Kidney (tissue), 14 donors: Measurements from ENCODE around the gene FKBP3. TPM values are rescaled to one million over a fixed set of nuclear protein-coding genes. Genes with fewer than 3 reads are reported as not detected.

Experiments
- DNase-seq, 5 donors: peaks; one replicate each; pipeline ENCODE4 v3.0.0-alpha.2; 2013 to 2020
- FAIRE-seq: peaks from 2 replicates; lab custom pipeline; 2012; peaks lifted over from hg19 to GRCh38; lab: Jason Lieb, UNC
- H3K27ac ChIP-seq, 2 donors: one replicate each; pipeline ENCODE4 v1.7.0; 2013; ENCODE audit warnings: low read depth in 2 of 2, low read length in 2 of 2, inconsistent platforms in 1 of 2
- H3K27me3 ChIP-seq: one replicate; pipeline ENCODE4 v1.7.1; 2013; ENCODE audit warnings: low read length, inconsistent platforms; ENCODE audit not compliant: control insufficient read depth, insufficient read depth
- H3K36me3 ChIP-seq, 3 donors: one replicate each; pipeline versions ENCODE4 v1.7.0 to v1.7.1; 2013; ENCODE audit warnings: low read length in 3 of 3, control low read depth in 1 of 3, inconsistent platforms in 1 of 3; ENCODE audit not compliant: insufficient read depth in 3 of 3, control insufficient read depth in 2 of 3
- H3K4me1 ChIP-seq, 3 donors: one replicate each; pipeline versions ENCODE4 v1.7.0 to v1.7.1; 2013; ENCODE audit warnings: low read length in 3 of 3, inconsistent platforms in 1 of 3, low read depth in 1 of 3; ENCODE audit not compliant: control insufficient read depth in 2 of 3, insufficient read depth in 2 of 3
- H3K4me3 ChIP-seq, 3 donors: one replicate each; pipeline versions ENCODE4 v1.7.0 to v1.8.1; 2013; ENCODE audit warnings: low read length in 3 of 3, control low read depth in 1 of 3, inconsistent platforms in 1 of 3
- H3K9ac ChIP-seq, 3 donors: one replicate each; pipeline versions ENCODE4 v1.7.0 to v1.7.1; 2013; ENCODE audit warnings: low read length in 3 of 3, control low read depth in 1 of 3, inconsistent platforms in 1 of 3
- H3K9me3 ChIP-seq, 3 donors: one replicate each; pipeline versions ENCODE4 v1.7.0 to v1.7.1; 2013; ENCODE audit warnings: low read length in 3 of 3, control low read depth in 1 of 3, inconsistent platforms in 1 of 3; ENCODE audit not compliant: control insufficient read depth in 2 of 3, insufficient read depth in 1 of 3
- intact Hi-C: fragments of 100-400 bp; cut with DNase I; formaldehyde crosslinking; loops from one replicate; pipeline ENCODE4 v1.11.1; 2022
- polyA plus RNA-seq: library from polyadenylated mRNA; stranded (reverse); fragments of 350-450 nt; fragmentation: Illumina TruSeq; extraction: RNeasy Lipid Tissue Mini Kit (QIAGEN cat#74804); gene quantifications from one replicate; pipeline ENCODE4 v1.2.3, GENCODE V29; 2014; ENCODE audit warnings: low read depth, low replicate concordance; ENCODE audit not compliant: insufficient read depth
- total RNA-seq: library from RNA; stranded (reverse); fragmentation: NEBNext Ultra II Directional; extraction: Animal tissue kit (Norgen Biotek cat#: 25700); gene quantifications from one replicate; pipeline ENCODE4 v1.2.1, GENCODE V29; 2021
- TF ChIP-seq, protein P1 (sequence below): IDR thresholded peaks from 3 replicates; pipeline ENCODE4 v1.5.1; 2012; ENCODE audit warnings: mild to moderate bottlenecking, moderate library complexity, borderline replicate concordance; ENCODE audit not compliant: insufficient read depth; ENCODE audit errors: extremely low read depth
- donor health status: control.
- donor health status: control.
- donor health status: control.
- donor health status: control.
- donor health status: control.
- donor health status: DM: yes; HTN: yes; CAD: no.
- donor health status: Normal renal cell carcinoma (clear cell type).

Gene FKBP3
- total and polyA plus RNA-seq, 2 donors from 2014 or later = 52.7 to 122 TPM

- peaks cover 0 to 7% (median 0%) of the 10 kb centered on the region in 3 donors for H3K36me3 ChIP-seq
- TF ChIP-seq, protein P1, sequence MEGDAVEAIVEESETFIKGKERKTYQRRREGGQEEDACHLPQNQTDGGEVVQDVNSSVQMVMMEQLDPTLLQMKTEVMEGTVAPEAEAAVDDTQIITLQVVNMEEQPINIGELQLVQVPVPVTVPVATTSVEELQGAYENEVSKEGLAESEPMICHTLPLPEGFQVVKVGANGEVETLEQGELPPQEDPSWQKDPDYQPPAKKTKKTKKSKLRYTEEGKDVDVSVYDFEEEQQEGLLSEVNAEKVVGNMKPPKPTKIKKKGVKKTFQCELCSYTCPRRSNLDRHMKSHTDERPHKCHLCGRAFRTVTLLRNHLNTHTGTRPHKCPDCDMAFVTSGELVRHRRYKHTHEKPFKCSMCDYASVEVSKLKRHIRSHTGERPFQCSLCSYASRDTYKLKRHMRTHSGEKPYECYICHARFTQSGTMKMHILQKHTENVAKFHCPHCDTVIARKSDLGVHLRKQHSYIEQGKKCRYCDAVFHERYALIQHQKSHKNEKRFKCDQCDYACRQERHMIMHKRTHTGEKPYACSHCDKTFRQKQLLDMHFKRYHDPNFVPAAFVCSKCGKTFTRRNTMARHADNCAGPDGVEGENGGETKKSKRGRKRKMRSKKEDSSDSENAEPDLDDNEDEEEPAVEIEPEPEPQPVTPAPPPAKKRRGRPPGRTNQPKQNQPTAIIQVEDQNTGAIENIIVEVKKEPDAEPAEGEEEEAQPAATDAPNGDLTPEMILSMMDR = no peak
- no peak overlapping the region for H3K4me3 ChIP-seq
- no peak for DNase-seq
- FAIRE-seq = no peak
- no peak overlapping the region for H3K9ac ChIP-seq
- intact Hi-C loops = no loop called here
- H3K27ac ChIP-seq = no peak overlapping the region
- H3K9me3 ChIP-seq = no peaks in the 10 kb centered on the region
- H3K27me3 ChIP-seq = no peaks in the 10 kb centered on the region
- H3K4me1 ChIP-seq = no peaks in the 10 kb centered on the region
Measured at GRCh38 chr14:45091710-45092109, 42.6 kb downstream of the FKBP3 start.

- DNase-seq (no peak), FAIRE-seq (no peak)
- TF ChIP-seq, protein P1 = no peak
- Histone ChIP-seq H3K4me1 (peaks cover 0 to 15% (median 4%) of the 10 kb centered on the region in 3 donors), H3K36me3 (no peaks in the 10 kb centered on the region), H3K27ac (no peak overlapping the region), H3K27me3 (no peaks in the 10 kb centered on the region), H3K9me3 (no peaks in the 10 kb centered on the region), H3K4me3 (no peak overlapping the region), H3K9ac (no peak overlapping the region)
- intact Hi-C loops = no loop called here
Measured at GRCh38 chr14:45089813-45090212, 44.5 kb downstream of the FKBP3 start.

DNA sequence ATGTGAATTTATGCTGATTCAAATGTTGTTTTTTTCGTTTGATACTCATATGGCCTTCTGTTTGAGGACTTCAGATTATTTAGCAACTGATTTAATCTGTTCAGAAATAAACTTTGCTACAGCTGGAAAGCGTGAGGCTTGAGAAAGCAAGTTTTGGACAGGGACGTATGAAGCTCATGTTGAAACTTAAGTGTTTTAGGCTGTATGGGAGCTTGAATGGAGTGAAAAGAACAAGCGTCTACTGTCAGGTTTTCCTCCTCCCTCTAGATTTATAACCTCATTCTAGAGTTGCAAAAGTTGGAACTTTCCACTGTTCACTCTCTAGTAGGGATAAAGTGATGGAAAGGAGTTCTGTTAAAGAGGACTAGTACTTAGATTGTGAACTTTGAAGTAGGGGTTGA is 49.3 kb downstream of the FKBP3 start:
- TF ChIP-seq, protein P1 = no peak
- FAIRE-seq = no peak
- H3K27me3 ChIP-seq = no peaks in the 10 kb centered on the region
- H3K4me3 ChIP-seq = peak overlapping the region; percentile 80 to 97 (median 91)
- peak overlapping the region; percentile 75 to 98 (median 77) for H3K9ac ChIP-seq
- H3K36me3 ChIP-seq = no peaks in the 10 kb centered on the region
- intact Hi-C loops = no loop called here
- no peaks in the 10 kb centered on the region for H3K9me3 ChIP-seq
- peak in 2 of 5 donors; percentile 44 to 50 for DNase-seq
- peak overlapping the region; percentile 66 to 86 for H3K27ac ChIP-seq
- H3K4me1 ChIP-seq = peaks cover 0 to 15% (median 6%) of the 10 kb centered on the region in 3 donors
